GM19455 (cell line): ENCODE results near the gene TEAD3.

Experiments used
- ATAC-seq: cut with Tn5 transposase; IDR thresholded peaks from one replicate; pipeline ENCODE4 v1.9.1; 2021; ENCODE audit not compliant: unreplicated experiment

TEAD3 gene

DNA sequence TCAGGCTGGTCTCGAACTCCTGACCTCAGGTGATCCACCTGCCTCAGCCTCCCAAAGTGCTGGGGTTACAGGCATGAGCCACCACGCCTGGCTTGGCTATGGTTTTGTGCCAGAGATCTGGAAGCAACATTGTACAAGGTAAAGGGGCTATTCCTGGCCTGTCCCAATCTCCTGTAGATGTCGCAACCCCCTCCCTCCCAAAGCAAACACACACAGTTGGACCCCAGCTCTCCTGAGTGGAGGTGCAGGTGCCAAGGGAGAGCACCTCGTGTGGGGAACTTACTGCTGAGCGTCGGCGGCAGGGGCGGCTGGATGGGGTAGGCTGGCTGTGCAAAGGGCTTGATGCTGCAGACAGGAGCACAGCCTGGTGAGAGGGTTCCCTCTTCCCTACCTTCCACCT is 19.9 kb downstream of the TEAD3 start:
- no peak for ATAC-seq

- ATAC-seq, result no peak
These were observed 20.9 kb downstream of the TEAD3 start for GRCh38 chr6:35476004-35476403.

GRCh38 chr6:35475573-35475972 is 21.3 kb downstream of the TEAD3 start:
- ATAC-seq, result no peak

GRCh38 chr6:35474942-35475570 is 21.8 kb downstream of the TEAD3 start:
- ATAC-seq, result no peak

DNA sequence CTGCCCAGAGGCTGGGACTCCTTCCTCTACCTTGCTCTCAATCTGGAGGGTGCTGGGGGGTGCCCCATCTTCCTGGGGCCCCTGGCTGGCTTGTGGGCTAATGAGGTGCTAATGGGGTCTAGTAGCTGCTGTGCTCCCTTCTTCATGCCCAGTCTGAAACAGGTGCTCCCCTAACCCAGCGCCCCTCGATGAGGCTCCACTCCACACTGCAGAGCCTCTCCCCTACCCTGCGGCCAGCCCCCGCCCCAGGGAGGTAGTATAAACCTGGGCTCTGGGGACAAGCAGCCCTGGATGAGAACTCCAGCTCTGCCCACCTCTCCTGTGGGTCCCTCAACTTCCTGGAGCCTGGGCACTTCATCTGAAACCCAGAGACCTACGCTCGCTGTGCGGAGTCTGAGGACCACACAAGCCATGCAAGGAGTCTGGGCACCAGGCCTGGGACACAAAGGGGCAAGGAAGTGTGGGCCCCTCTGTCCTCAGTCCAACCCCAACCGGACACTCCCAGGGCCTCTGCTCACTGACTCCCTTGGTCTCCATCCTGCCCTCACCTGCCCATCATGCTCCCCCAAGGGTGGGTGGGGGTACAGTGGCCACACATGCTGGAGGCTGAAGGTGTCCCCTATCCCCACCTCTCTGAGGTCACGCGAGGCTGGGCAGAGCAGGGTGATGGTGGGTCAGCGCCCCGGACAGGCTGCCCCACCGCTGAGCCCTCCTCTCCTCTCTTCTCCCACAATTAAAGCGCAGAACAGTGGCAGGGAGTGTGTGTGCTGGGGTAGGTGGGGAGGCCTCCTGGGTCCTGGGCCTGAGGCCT is 22.5 kb downstream of the TEAD3 start:
- ATAC-seq, result no peak

DNA sequence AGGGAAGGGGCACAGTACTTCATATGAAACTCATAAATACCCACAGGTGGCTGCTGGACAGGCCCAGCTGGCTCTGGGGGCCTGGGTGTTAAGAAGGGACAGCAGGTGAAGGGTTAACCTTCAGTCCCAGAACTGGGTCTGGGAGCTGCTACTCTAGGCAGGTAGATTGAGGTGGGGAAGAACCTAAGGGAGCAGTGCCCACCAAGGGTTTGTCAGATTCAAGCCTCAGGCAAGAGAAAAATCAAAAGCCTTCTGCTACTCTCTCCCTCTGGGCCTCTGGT is 23.1 kb downstream of the TEAD3 start:
- no peak for ATAC-seq

DNA sequence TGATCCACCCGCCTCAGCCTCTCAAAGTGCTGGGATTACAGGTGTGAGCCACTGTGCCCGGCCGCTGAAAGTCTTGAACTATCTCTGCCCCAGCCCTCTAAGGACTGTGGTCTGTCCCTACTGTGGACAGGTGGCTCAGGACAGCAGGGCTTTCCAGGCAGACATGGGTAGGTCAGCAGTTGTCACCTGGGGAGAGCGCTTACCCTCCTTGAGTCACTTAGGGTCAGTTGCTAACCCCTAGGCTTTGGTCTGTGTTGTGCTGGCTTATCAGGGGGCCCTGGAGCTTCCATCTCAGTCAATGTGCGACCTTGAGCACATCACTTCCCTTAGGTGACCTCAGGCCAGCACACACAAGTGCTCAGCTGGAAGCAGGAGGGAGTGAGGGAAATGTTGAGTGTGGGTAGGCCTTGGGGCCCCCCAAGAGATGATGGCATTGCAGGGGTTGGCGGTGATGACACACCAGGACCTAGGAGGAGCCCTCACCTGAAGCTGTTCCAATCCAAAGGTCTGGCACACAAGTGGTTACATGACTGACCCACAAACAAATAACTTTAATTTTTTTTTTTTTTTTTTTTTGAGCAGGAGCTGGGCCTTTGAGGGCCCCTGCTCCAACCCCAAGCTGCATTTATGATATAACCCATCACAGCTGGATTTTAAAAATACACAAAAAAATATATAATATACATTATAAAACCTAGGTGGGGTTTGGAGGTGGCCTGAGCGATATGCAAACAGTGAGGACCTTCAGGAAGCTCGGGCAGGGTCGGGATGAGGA is 23.6 kb downstream of the TEAD3 start:
- ATAC-seq, result no peak

DNA sequence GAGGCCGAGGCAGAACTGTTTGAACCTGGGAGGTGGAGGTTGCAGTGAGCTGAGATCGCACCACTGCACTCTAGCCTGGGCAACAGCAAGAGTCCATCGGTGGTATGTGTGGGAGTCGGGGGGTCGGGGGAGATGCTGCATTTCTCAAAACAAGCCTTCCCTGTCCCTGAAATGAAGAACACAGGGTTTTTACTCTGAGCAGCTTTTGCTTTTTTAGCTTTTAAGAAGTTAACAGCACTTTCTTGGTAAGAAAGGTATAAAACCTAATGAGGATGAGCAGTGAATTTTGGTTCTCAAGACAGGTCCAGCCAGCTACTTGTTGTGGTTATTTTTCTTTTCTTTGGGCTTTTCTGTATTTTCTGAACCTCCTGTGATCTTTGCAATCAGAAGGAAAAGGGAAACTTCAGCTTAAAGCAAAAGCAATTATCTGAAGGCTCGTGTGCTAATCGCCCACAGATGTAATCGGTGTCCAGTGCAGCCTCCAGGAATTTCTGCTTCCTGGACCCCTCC is 25.0 kb downstream of the TEAD3 start:
- no peak for ATAC-seq

DNA sequence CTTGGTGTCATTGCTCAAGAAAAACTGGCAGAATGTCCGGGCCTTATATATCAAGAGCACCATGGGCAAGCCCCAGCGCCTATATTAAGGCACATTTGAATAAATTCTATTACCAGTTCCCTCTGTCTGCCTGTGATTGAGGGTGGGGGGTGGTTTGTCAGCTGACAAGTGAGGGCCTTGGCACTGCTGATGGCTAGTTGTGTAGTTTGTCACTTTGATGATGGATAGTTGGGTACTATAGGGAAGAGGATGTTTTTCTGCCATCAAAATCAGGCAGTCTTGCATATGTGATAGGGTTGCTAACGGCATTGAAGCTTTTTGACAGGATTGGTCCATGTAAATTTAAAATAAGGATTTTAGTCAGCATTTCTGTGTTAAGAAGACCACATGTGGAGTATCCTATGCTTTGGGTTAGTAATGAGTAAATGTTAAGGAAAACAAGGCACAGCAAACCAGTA is 26.2 kb downstream of the TEAD3 start:
- no peak for ATAC-seq

DNA sequence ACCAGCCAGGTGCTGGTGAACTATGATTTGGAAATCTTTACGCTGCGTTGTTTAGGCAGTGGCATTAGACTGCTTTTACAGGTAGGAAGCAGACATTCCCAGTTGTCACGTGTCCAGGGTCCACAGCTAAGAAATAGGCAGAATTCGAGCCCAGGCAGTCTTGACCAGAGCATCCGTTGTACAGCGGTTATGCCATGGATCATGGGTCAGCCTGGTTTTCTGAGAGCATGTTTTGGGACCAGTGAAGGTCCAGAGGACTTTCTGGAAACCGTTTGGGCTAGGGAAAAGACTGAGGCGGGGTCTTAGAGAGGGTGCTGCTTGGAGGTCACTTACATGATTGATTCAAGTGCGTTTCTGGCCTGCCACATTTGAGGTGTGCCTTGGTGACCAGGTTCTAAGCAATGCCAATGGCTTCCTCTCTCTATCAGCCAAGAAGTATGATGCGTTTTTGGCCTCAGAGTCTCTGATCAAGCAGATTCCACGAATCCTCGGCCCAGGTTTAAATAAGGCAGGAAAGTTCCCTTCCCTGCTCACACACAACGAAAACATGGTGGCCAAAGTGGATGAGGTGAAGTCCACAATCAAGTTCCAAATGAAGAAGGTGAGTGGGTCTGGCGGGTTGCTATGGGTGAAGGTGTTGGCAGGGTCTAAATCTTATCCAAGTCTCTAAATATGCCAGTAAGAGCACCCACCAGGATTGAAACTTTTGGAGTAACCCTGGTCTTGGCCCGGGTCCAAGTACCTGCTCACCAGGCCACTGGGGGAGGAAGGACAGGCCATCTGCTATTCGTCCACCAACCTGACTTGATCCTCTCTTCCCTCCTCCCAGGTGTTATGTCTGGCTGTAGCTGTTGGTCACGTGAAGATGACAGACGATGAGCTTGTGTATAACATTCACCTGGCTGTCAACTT is 26.9 kb downstream of the TEAD3 start:
- no peak for ATAC-seq

DNA sequence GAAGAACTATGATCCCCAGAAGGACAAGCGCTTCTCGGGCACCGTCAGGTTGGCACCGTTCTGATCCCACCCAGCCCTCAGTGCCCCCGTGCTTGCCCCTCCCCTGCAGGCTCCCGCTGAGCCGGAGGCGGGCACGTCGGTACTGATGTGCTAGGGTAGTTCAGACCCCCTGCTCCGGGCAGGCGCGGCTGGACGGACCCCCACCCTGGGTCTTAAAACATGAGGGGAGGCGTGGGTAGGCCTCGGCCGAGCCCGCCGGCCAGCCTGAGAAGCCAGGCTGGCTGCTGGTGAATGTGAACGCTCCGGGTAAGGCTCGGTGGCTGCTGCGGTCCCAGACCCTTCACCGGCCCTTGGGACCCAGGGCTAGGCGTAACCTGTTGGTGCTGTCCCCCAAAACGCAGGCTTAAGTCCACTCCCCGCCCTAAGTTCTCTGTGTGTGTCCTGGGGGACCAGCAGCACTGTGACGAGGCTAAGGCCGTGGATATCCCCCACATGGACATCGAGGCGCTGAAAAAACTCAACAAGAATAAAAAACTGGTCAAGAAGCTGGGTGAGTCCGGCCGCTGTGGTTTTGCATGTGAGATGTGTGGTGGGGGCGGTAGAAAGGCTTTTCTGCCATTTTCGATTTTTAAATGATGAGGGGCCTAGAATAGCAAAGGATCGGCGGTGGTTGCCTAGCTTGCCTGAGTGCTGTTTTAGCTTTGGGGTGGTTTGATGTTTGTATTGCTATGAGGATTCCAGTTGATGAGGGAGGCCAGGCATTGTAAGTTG is 27.7 kb downstream of the TEAD3 start:
- ATAC-seq, result peak; percentile 4

DNA sequence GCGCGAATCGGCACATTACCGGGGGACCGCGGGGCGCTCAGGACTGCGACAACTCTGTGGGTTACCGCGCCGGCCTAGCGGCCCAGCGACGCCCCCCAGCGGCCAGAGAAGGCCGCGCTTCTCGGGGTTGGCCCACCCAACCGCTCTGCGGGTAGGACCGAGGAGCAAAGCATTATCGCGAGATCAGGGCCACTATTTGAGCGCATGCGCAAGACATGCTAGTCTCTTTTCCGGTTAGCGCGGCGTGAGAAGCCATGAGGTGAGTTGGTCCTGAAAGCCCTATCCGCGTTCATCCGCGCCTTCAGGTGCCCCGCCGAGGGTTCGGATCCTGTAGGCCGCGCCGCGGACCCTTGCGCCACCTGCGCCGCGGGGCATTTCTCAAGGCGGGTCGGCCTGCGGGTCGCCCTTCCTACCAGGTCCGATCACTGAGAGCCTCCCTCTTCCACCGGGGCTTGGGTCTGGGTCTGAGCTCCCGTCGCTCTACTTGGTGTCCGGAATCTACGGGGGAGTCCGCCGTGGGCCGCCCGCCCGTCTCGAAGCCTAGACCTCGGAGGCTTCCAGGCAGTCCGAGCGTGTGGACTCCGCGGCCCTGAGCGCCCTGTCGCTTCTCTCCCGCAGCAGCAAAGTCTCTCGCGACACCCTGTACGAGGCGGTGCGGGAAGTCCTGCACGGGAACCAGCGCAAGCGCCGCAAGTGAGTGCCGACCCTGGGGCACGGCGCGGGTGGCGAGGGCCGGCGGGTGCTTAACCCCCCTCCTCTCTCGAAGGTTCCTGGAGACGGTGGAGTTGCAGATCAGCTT is 28.5 kb downstream of the TEAD3 start, which contains the start of gene RPL10A:
Gene RPL10A (plus strand): TSS at position 221 of the 799 bp plus-strand sequence. CDS start 34 bp downstream, at position 255.
- ATAC-seq, result peak; percentile 66

GRCh38 chr6:35465646-35466045 is 31.2 kb downstream of the TEAD3 start:
- ATAC-seq, result no peak

- no peak for ATAC-seq
These were observed 33.6 kb downstream of the TEAD3 start for GRCh38 chr6:35463292-35463691.

DNA sequence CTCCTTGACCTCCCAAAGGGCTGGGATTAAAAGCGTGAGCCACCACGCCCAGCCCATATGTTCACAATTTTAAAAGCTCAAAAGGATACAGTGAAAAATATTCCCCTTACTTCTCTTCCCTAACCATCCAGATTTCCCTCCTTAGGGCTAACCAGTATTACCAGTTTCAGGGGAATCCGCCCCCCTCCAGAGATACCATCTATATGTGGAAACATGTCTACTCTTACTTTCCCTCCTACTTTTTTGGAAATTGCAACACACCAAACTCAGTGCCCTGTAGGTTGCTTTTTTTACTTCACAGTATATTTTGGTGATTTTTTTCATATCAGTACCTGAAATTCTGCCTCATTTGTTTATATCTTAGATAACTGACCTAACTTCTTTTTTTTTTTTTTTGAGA is 35.6 kb downstream of the TEAD3 start:
- ATAC-seq, result no peak

- no peak for ATAC-seq
These were observed 39.0 kb downstream of the TEAD3 start for GRCh38 chr6:35457907-35458306.

GRCh38 chr6:35454391-35455110 is 42.3 kb downstream of the TEAD3 start:
- no peak for ATAC-seq

DNA sequence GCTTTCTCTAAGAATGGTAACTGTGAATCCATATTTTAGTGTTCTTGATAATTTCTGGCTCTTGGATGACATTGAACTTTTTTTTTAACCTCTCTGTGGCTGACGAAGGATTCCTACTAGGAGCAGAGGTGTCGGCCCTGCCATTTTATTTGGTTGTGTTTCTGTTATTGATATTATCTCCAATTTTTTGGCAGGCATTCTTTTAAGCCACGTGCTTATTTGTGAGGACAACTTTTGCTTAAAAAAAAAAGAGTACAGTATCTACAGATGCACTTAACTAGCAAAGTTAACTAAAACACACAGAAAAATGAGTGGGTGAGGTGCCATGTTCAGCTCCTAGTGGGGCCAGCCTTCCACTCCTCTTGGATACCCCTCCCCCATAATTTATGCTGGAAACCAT is 43.6 kb downstream of the TEAD3 start:
- ATAC-seq, result no peak
